ENCODE data around the gene IL37.

The IL37 gene

GRCh38 chr2:112886291-112886690, 24.7 kb upstream of the IL37 start:
- Histone ChIP-seq H4K12ac (ENCODE audit: low read depth, low read length) (no peak overlapping the region), H3K4me2 (ENCODE audit: low read length) (no peak overlapping the region), H2BK120ac (ENCODE audit: insufficient read depth, low read length, poor library complexity) (no peak overlapping the region), H3K36me3 (ENCODE audit: control insufficient read depth in 1 of 2, insufficient read depth in 2 of 2, low read length in 2 of 2) (no peaks in the 10 kb centered on the region), H3K4me3 (ENCODE audit: low read depth, low read length) (no peak overlapping the region), H3K23ac (ENCODE audit: low read length) (no peak overlapping the region), H3K27ac (ENCODE audit: low read depth, low read length) (no peak overlapping the region), H3K14ac (ENCODE audit: low read length) (no peak overlapping the region), H3K79me1 (ENCODE audit: low read length) (no peaks in the 10 kb centered on the region), H2BK5ac (ENCODE audit: low read depth, low read length, poor library complexity) (no peak overlapping the region), H2AK5ac (ENCODE audit: low read length) (no peak overlapping the region), H4K91ac (ENCODE audit: low read depth, low read length) (no peak overlapping the region), H3K9ac (ENCODE audit: low read length) (no peak overlapping the region), H2BK12ac (ENCODE audit: low read length) (no peak overlapping the region), H2AFZ (ENCODE audit: insufficient read depth, low read length, poor library complexity) (no peak overlapping the region), H3K27me3 (ENCODE audit: insufficient read depth, low read length) (no peaks in the 10 kb centered on the region), H3K9me3 (ENCODE audit: insufficient read depth, low read depth, low read length) (peaks cover 3% of the 10 kb centered on the region), H3K18ac (ENCODE audit: low read length) (no peak overlapping the region), H3K4ac (ENCODE audit: low read depth, low read length) (no peak overlapping the region), H3K79me2 (ENCODE audit: control insufficient read depth, insufficient read depth, low read length, poor library complexity) (no peaks in the 10 kb centered on the region), H4K8ac (ENCODE audit: low read depth, low read length) (no peak overlapping the region), H3K4me1 (ENCODE audit: control insufficient read depth in 1 of 2, insufficient read depth in 2 of 2, low read length in 2 of 2) (peaks cover 0 to under 1% of the 10 kb centered on the region in 2 experiments)
- peak; percentile 71 to 92 for DNase-seq
- no CpG with 5 or more reads among the region's 2 CpGs for WGBS (ENCODE audit: extremely low coverage, insufficient coverage, insufficient read length)

- Histone ChIP-seq H3K18ac (ENCODE audit: low read length) (no peak overlapping the region), H3K27me3 (ENCODE audit: insufficient read depth, low read length) (no peaks in the 10 kb centered on the region), H3K4me3 (ENCODE audit: low read depth, low read length) (no peak overlapping the region), H3K4me1 (ENCODE audit: control insufficient read depth in 1 of 2, insufficient read depth in 2 of 2, low read length in 2 of 2) (peaks cover 0 to 4% of the 10 kb centered on the region in 2 experiments), H2AFZ (ENCODE audit: insufficient read depth, low read length, poor library complexity) (no peak overlapping the region), H3K14ac (ENCODE audit: low read length) (no peak overlapping the region), H3K27ac (ENCODE audit: low read depth, low read length) (no peak overlapping the region), H3K9ac (ENCODE audit: low read length) (no peak overlapping the region), H4K12ac (ENCODE audit: low read depth, low read length) (no peak overlapping the region), H3K23ac (ENCODE audit: low read length) (no peak overlapping the region), H2AK5ac (ENCODE audit: low read length) (no peak overlapping the region), H3K9me3 (ENCODE audit: insufficient read depth, low read depth, low read length) (peaks cover 3% of the 10 kb centered on the region), H4K8ac (ENCODE audit: low read depth, low read length) (no peak overlapping the region), H3K4me2 (ENCODE audit: low read length) (no peak overlapping the region), H3K36me3 (ENCODE audit: control insufficient read depth in 1 of 2, insufficient read depth in 2 of 2, low read length in 2 of 2) (no peaks in the 10 kb centered on the region), H3K79me1 (ENCODE audit: low read length) (no peaks in the 10 kb centered on the region), H3K4ac (ENCODE audit: low read depth, low read length) (no peak overlapping the region), H2BK12ac (ENCODE audit: low read length) (no peak overlapping the region), H4K91ac (ENCODE audit: low read depth, low read length) (no peak overlapping the region), H2BK5ac (ENCODE audit: low read depth, low read length, poor library complexity) (no peak overlapping the region), H3K79me2 (ENCODE audit: control insufficient read depth, insufficient read depth, low read length, poor library complexity) (no peaks in the 10 kb centered on the region), H2BK120ac (ENCODE audit: insufficient read depth, low read length, poor library complexity) (no peak overlapping the region)
- WGBS (ENCODE audit: extremely low coverage, insufficient coverage, insufficient read length): no CpG with 5 or more reads among the region's 2 CpGs
- DNase-seq: peak in 1 of 2 donors; percentile 18
Observed at GRCh38 chr2:112887964-112888749, 22.8 kb upstream of the IL37 start.

- Histone ChIP-seq H3K23ac (ENCODE audit: low read length) (no peak overlapping the region), H3K4me2 (ENCODE audit: low read length) (no peak overlapping the region), H3K27ac (ENCODE audit: low read depth, low read length) (no peak overlapping the region), H3K14ac (ENCODE audit: low read length) (no peak overlapping the region), H3K4me3 (ENCODE audit: low read depth, low read length) (no peak overlapping the region), H2BK120ac (ENCODE audit: insufficient read depth, low read length, poor library complexity) (no peak overlapping the region), H2AFZ (ENCODE audit: insufficient read depth, low read length, poor library complexity) (no peak overlapping the region), H3K27me3 (ENCODE audit: insufficient read depth, low read length) (no peaks in the 10 kb centered on the region), H2BK12ac (ENCODE audit: low read length) (no peak overlapping the region), H3K9me3 (ENCODE audit: insufficient read depth, low read depth, low read length) (peaks cover 3% of the 10 kb centered on the region), H2BK5ac (ENCODE audit: low read depth, low read length, poor library complexity) (no peak overlapping the region), H4K91ac (ENCODE audit: low read depth, low read length) (no peak overlapping the region), H4K12ac (ENCODE audit: low read depth, low read length) (no peak overlapping the region), H3K36me3 (ENCODE audit: control insufficient read depth in 1 of 2, insufficient read depth in 2 of 2, low read length in 2 of 2) (no peaks in the 10 kb centered on the region), H3K4me1 (ENCODE audit: control insufficient read depth in 1 of 2, insufficient read depth in 2 of 2, low read length in 2 of 2) (peaks cover 3 to 4% of the 10 kb centered on the region in 2 experiments), H3K18ac (ENCODE audit: low read length) (no peak overlapping the region), H4K8ac (ENCODE audit: low read depth, low read length) (no peak overlapping the region), H3K9ac (ENCODE audit: low read length) (no peak overlapping the region), H2AK5ac (ENCODE audit: low read length) (no peak overlapping the region), H3K4ac (ENCODE audit: low read depth, low read length) (no peak overlapping the region), H3K79me2 (ENCODE audit: control insufficient read depth, insufficient read depth, low read length, poor library complexity) (no peaks in the 10 kb centered on the region), H3K79me1 (ENCODE audit: low read length) (no peaks in the 10 kb centered on the region)
- WGBS (ENCODE audit: extremely low coverage, insufficient coverage, insufficient read length): no CpG with 5 or more reads among the region's 1 CpG
- DNase-seq: no peak
Observed at GRCh38 chr2:112889976-112890375, 21.0 kb upstream of the IL37 start.

DNA sequence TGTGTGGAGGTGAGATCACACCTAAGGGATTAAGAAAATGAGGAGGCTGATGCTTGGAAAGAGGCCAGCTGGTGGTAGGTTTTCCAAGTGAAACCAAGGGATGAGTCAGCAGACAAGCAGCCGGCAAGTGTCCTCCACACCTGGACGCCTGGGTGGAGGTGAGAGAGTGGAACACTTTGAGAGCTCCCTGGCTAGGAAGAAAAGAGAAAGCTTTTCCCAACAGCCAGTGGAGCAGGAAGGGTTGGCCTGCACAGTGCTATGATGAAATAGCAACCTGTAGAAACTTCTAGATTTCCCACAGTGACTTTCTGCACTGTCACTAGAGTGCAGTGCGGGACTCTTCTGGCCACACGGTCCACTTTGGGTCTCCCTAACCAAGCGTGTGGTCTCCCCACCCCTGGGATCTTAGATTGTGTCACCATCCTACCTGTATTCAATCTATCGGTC, 19.6 kb upstream of the IL37 start:
- H2BK5ac ChIP-seq (ENCODE audit: low read depth, low read length, poor library complexity): no peak overlapping the region
- H3K36me3 ChIP-seq (ENCODE audit: control insufficient read depth in 1 of 2, insufficient read depth in 2 of 2, low read length in 2 of 2): no peaks in the 10 kb centered on the region
- no peak overlapping the region for H4K8ac ChIP-seq (ENCODE audit: low read depth, low read length)
- H3K4me1 ChIP-seq (ENCODE audit: control insufficient read depth in 1 of 2, insufficient read depth in 2 of 2, low read length in 2 of 2): peaks cover 3 to 4% of the 10 kb centered on the region in 2 experiments
- H4K12ac ChIP-seq (ENCODE audit: low read depth, low read length): no peak overlapping the region
- H3K4ac ChIP-seq (ENCODE audit: low read depth, low read length): no peak overlapping the region
- H3K18ac ChIP-seq (ENCODE audit: low read length): no peak overlapping the region
- no peak overlapping the region for H2BK120ac ChIP-seq (ENCODE audit: insufficient read depth, low read length, poor library complexity)
- no peaks in the 10 kb centered on the region for H3K79me2 ChIP-seq (ENCODE audit: control insufficient read depth, insufficient read depth, low read length, poor library complexity)
- no peak overlapping the region for H2BK12ac ChIP-seq (ENCODE audit: low read length)
- no CpG with 5 or more reads among the region's 6 CpGs for WGBS (ENCODE audit: extremely low coverage, insufficient coverage, insufficient read length)
- H3K27me3 ChIP-seq (ENCODE audit: insufficient read depth, low read length): no peaks in the 10 kb centered on the region
- H2AFZ ChIP-seq (ENCODE audit: insufficient read depth, low read length, poor library complexity): no peak overlapping the region
- H3K9me3 ChIP-seq (ENCODE audit: insufficient read depth, low read depth, low read length): peaks cover 3% of the 10 kb centered on the region
- H3K4me3 ChIP-seq (ENCODE audit: low read depth, low read length): no peak overlapping the region
- no peak overlapping the region for H4K91ac ChIP-seq (ENCODE audit: low read depth, low read length)
- no peak overlapping the region for H3K27ac ChIP-seq (ENCODE audit: low read depth, low read length)
- DNase-seq: peak; percentile 89 to 93
- H3K9ac ChIP-seq (ENCODE audit: low read length): no peak overlapping the region
- no peak overlapping the region for H3K14ac ChIP-seq (ENCODE audit: low read length)
- H3K23ac ChIP-seq (ENCODE audit: low read length): no peak overlapping the region
- no peak overlapping the region for H2AK5ac ChIP-seq (ENCODE audit: low read length)
- H3K4me2 ChIP-seq (ENCODE audit: low read length): no peak overlapping the region
- H3K79me1 ChIP-seq (ENCODE audit: low read length): no peaks in the 10 kb centered on the region

All from trophoblast cell (in vitro differentiated cells and primary cell).